Measurements from ENCODE around the gene LRRC70.

Gene LRRC70

DNA sequence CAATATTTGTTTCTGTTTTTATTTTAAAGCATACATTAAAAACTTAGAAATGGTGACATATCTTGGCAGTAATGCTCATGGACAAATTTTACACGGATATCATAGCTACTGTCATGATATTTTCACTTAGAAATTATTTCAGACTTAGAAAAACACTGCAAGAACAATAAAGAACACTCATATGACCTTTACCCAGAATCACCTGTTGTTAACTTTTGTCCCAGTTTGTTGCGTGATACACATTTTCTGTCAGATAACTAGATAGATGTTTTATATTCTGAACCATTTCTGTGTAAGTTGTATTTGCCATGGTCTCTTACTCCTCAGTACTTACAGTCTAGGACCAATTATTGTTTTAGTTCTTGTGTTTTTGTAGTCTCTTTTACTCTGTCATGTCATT is 3.6 kb upstream of the LRRC70 start:
- no peak for DNase-seq

DNA sequence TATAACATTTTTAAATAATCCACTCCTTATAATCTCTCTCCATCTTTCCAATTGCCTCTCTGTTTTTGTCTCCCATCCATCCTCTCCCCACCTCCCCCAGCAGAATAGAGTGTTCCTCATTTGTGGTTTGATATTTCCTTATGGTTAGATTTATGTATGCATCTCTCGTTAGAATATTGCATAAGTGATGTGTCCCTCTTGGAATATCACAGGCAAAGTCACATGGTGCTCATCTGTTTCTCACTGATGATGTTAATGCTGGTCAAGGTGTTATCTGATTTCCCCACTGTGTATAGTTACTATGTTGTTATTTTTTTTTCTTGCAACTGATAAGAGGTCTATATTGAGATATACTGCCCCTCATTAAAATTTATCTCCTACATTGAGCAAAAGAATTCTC is 3.1 kb upstream of the LRRC70 start:
- no peak for DNase-seq

GRCh38 chr5:62576570-62577170 is 1.9 kb upstream of the LRRC70 start:
- DNase-seq = no peak

- DNase-seq = no peak
Observed at GRCh38 chr5:62577488-62577887, 1.1 kb upstream of the LRRC70 start.

GRCh38 chr5:62579761-62580160 is 1.1 kb downstream of the LRRC70 start:
- no peak for DNase-seq

- no peak for DNase-seq
Observed at GRCh38 chr5:62581836-62582597, 3.4 kb downstream of the LRRC70 start.

DNA sequence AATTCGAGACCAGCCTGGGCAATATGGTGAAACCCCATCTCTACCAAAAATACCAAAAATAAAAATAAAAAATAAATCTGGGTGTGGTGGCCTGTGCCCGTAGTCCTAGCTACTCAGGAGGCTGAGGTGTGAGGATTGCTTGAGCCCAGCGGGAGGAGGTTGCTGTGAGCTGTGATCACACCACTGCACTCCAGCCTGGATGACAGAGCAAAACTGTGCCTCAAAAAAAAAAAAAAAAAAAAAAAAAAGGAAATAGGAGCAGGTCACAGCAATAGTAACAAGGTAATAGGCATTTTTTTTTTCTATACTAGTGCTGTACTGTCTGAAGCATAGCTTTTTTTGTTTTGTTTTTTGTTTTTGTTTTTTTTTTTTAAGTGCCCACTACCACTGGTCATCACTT is 5.8 kb downstream of the LRRC70 start:
- DNase-seq = no peak

DNA sequence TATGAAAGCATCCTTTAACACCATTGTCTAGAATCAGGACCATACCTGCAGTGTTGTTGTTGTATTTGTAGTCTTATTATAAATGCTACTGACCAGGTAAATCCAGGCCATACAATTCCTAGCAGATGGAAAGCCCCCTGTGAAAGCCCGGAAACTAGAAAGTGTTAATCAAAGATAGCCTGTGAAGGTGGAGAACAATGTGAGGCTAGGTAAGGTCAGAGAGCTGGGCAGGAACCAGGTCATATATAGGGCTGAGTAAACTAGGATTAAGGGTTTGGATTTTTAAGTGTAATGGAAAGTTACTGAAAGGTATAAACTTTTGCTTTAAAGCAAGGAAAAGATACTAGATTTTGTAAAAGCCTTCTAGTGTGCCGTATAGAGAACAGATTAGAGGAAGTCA is 6.7 kb downstream of the LRRC70 start:
- DNase-seq = no peak

GRCh38 chr5:62585751-62586150 is 7.1 kb downstream of the LRRC70 start:
- no peak for DNase-seq

GRCh38 chr5:62587737-62588136 is 9.1 kb downstream of the LRRC70 start:
- DNase-seq = no peak

DNA sequence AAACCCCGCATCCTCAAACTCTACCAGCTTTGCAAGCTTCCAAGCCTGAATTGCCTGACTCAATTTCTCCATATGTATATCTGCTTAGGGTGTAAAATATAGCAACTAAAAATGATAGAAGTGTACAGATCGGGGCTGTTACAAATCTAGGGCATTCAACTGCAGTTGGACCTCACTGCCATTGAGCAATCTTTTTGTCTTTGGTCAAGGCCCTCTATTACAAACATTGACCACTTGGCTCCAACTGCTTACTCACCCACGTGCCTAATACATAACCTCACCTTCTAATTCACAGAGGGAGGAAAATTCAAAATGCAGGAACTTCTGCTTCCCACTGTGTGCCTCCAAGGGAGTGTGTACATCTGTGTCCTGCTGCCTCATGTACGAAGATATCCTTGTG is 10.0 kb downstream of the LRRC70 start:
- no peak for DNase-seq

- DNase-seq = no peak
Observed at GRCh38 chr5:62589504-62589903, 10.9 kb downstream of the LRRC70 start.

- DNase-seq = no peak
Observed at GRCh38 chr5:62590387-62590786, 11.8 kb downstream of the LRRC70 start.

- no peak for DNase-seq
Observed at GRCh38 chr5:62592558-62592957, 13.9 kb downstream of the LRRC70 start.

GRCh38 chr5:62593331-62593730 is 14.7 kb downstream of the LRRC70 start:
- no peak for DNase-seq

DNA sequence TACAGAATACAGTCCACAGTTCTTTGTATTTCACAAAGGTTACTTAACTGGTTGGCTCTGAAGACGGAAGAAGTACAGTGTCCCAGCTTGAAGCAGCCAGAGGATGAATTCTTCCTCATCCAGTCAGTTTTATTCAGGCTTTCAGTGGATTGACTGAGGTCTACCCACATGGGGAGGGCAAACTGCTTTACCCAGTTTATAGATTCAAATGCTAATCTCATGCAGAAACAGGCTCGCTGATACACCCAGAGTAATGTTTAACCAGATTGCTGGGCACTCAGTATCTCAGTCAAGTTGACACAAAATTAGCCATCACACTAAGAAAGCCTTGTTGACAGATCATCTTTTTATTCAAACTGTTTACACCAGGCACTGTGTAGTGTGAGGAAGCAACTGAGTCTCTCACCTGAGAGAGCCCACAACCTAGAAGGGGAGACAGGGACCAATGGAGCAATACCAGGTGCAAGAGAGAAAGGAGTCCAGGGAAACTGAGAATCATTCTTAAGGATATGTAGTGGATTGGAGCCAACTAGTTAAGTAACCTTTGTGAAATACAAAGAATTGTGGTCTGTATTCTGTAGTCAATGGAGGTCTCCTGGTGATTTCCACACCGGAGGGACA is 15.9 kb downstream of the LRRC70 start:
- no peak for DNase-seq

DNA sequence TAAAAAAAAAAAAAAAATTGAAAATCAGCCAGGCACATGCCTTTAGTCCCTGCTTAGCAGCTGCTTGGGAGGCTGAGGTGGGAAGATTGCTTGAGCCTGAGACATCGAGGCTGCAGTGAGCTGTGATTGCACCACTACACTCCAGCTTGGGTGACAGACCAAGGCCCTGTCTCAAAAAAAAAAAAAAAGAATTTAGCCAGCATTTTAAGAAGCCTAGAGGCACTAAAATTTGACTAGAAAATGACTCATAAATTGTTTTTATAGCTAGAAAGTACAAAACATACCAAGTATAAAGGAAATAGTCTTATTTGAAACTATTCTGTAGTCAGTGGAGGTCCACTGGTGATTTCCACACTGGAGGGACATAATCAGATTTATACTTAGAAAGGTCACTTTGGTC is 17.5 kb downstream of the LRRC70 start:
- DNase-seq = no peak

DNA sequence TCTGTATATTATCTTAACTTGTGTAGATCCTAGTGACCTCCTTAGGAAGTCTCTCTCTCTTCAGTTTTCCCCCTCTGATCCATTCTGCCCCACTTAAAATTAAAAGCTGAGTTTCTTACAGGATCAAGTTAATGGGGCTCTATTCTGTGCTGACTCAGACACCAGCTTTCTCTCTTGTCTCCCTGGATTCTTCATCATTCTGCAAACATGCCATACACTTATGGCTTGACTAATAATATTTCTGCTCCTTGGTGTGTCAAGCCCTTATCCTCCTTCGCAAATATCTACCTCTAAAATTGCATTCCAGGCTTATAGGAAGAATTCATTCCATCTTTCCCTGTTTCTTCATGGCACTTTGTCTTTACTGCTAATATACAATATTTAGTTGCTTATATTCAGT is 18.1 kb downstream of the LRRC70 start:
- no peak for DNase-seq

DNA sequence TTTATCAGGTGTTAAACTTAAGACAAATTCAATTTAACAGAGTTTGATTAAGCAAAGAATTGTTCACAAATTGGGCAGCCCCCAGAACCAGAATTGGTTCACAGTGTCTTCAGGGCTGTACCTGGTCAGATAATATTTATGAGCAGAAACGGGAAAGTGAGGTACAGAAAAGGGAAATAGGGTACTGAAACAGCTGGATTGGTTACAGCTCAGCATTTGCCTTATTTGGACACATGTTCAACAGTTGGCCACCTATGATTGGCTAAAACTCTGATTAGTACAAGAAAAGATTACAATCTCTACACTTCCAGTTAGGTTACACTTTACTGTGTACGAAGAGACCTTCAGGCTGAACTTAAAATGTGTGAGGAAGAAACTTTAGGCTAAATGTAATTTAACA is 18.7 kb downstream of the LRRC70 start:
- DNase-seq = no peak

DNA sequence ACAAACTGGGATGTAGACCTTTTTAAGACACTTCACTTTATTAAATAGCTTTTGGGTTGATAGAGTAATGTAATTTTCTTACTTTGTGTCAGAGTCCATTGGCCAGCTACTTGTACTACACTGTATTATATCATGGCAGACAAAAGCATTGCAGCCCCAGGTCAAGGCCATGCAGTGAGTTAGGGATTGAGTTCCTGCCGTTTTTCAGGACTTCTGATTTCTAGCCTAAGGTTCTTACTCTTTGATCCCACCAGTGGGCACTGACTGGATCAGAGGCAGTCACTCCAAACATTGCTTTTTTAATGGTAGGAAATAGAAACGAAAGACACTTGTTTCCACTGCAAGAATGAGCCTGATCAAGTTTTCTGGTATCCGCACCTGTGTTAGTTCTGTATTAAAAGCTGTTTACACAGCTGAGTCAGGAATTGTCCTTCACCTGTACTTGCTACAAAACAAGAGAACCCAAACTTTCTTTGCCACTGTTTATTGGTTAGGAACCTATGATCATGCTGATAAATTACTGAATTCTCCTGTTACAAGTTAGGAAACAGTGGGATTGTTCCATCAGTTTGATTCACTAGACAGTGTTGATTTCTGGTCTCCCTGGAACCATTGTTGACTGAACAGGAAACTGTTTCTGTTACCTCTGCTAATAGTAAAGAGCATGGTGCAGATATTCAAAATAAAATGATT is 22.1 kb downstream of the LRRC70 start:
- DNase-seq = no peak

DNA sequence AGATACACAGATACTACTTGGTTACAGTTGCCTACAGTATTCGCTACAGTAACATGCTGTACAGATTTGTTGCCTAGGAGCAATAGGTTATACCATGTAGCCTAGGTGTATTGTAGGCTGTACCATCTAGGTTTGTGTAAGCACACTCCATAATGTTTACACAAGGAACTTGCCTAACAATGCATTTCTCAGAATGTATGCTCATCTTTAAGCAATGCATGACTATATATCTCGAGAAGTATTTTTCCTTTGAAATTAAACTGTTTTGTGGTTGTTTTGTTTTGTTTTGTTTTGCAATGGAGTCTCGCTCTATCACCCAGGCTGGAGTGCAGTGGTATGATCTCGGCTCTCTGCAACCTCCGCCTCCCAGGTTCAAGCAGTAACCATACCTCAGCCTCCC is 25.3 kb downstream of the LRRC70 start:
- no peak for DNase-seq

GRCh38 chr5:62605638-62606037 is 27.0 kb downstream of the LRRC70 start:
- no peak for DNase-seq

DNA sequence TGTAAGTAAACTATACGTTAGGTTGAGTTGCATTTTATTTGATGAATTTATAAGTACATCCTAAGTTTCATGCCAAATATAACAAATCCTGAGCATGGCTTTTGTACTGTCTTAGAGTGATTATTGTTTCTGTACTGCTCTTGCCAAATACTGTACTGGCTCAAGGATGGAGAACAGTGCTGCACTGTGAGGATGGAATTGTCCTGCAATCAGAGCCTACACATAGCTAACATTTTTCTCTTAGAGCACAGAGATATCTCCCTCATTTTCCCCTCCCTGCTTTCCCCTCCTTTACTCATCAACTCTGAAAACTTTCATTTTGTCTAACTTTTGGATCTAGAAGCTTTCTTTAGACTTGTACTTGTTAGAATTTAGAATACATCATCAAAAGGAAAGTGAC is 28.3 kb downstream of the LRRC70 start:
- DNase-seq = no peak

DNA sequence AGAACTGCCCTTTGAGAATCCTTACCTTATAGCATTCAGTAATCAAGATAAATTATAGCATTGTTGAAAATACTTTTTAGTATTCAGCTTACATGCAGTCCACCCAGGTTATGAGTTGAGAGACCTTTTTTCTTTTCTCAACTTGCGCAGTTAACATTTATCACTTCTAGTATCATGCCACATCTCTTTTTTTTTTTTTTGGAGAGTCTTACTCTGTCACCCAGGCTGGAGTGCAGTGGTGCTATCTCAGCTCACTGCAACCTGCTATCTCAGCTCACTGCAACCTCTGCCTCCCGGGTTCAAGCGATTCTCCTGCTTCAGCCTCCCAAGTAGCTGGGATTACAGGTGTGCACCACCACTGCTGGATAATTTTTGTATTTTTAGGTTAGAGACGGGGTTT is 29.0 kb downstream of the LRRC70 start:
- DNase-seq = no peak

All from CD4-positive, alpha-beta T cell treated with Interleukin-12 subunit alpha and Interleukin-12 subunit beta, for 1 hour (primary cell).